H1 (cell line): ENCODE data around the gene SLCO6A1. TPM values are rescaled to one million over a fixed set of nuclear protein-coding genes. Genes with fewer than 3 reads are reported as not detected.

ENCODE experiments used
- CTCF ChIA-PET: fragments of 300-600 bp; sonication (Branson Sonifier 250); formaldehyde crosslinking; loops from one replicate; lab custom pipeline; 2021; ENCODE audit not compliant: partially characterized antibody; lab: Charles Lee
- POLR2A ChIA-PET: fragments of 300-600 bp; sonication (Branson Sonifier 250); formaldehyde crosslinking; loops from one replicate; lab custom pipeline; 2021; ENCODE audit warnings: inconsistent platforms; ENCODE audit not compliant: partially characterized antibody; lab: Charles Lee
- DNase-seq, 2 experiments: peaks; one replicate each; pipeline versions ENCODE4 v3.0.0 to v3.0.0-alpha.2; 2010 to 2022; ENCODE audit warnings: low spot score in 2 of 2, low read depth in 1 of 2, mixed read lengths in 1 of 2
- FAIRE-seq: peaks from 2 replicates; lab custom pipeline; 2011; peaks lifted over from hg19 to GRCh38; lab: Jason Lieb, UNC
- H2AFZ ChIP-seq: 2 replicates; pipeline ENCODE4 v1.8.1; 2012; ENCODE audit warnings: low read length, inconsistent platforms
- H2AK5ac ChIP-seq: 2 replicates; pipeline ENCODE4 v1.6.1; 2013; ENCODE audit warnings: low read depth, low read length
- H2BK120ac ChIP-seq: replicated peaks from 2 replicates; pipeline ENCODE3; 2013; ENCODE audit warnings: low read depth, low read length, inconsistent platforms
- H2BK12ac ChIP-seq: 2 replicates; pipeline ENCODE4 v1.6.1; 2013; ENCODE audit warnings: low read depth, low read length
- H2BK15ac ChIP-seq: 2 replicates; pipeline ENCODE4 v1.6.1; 2013; ENCODE audit warnings: low read length
- H2BK20ac ChIP-seq: 2 replicates; pipeline ENCODE4 v1.6.1; 2013; ENCODE audit warnings: low read length
- H2BK5ac ChIP-seq: 2 replicates; pipeline ENCODE4 v1.6.1; 2013; ENCODE audit warnings: low read depth, low read length
- H3K14ac ChIP-seq: 2 replicates; pipeline ENCODE4 v1.6.1; 2013; ENCODE audit warnings: inconsistent platforms; ENCODE audit not compliant: insufficient read length
- H3K18ac ChIP-seq: 2 replicates; pipeline ENCODE4 v1.6.1; 2013; ENCODE audit warnings: low read length; ENCODE audit errors: extremely low read depth
- H3K23ac ChIP-seq: 2 replicates; pipeline ENCODE4 v1.6.1; 2013; ENCODE audit warnings: inconsistent platforms; ENCODE audit not compliant: insufficient read length
- H3K23me2 ChIP-seq: 2 replicates; pipeline ENCODE4 v1.6.1; 2013; ENCODE audit warnings: low read depth, low read length
- H3K27ac ChIP-seq: 2 replicates; pipeline ENCODE4 v1.6.1; 2011; ENCODE audit warnings: low read depth, low read length, inconsistent platforms
- H3K27me3 ChIP-seq, 4 experiments: replicated peaks in 1 of 4; 1 replicate in 1 of 4; 2 replicates in 3 of 4; pipeline versions ENCODE4 v1.6.1 to v1.8.1; 2011 to 2013; ENCODE audit warnings: low read length in 3 of 4, mild to moderate bottlenecking in 3 of 4, inconsistent platforms in 2 of 4, mixed read lengths in 2 of 4, moderate library complexity in 1 of 4; ENCODE audit not compliant: control insufficient read depth in 3 of 4, insufficient read depth in 3 of 4; ENCODE audit errors: extremely low read depth in 1 of 4
- H3K36me3 ChIP-seq, 4 experiments: 2 replicates each; pipeline versions ENCODE4 v1.6.1 to v1.8.1; 2011 to 2013; ENCODE audit warnings: mild to moderate bottlenecking in 4 of 4, low read length in 3 of 4, moderate library complexity in 2 of 4, control low read depth in 1 of 4, inconsistent platforms in 1 of 4; ENCODE audit not compliant: insufficient read depth in 4 of 4, control insufficient read depth in 2 of 4
- H3K4ac ChIP-seq: replicated peaks from 2 replicates; pipeline ENCODE3; 2013; ENCODE audit warnings: low read length, low read depth, mixed read lengths, inconsistent platforms; ENCODE audit not compliant: insufficient read length
- H3K4me1 ChIP-seq, 4 experiments: replicated peaks in 1 of 4; 1 replicate in 1 of 4; 2 replicates in 3 of 4; pipeline versions ENCODE4 v1.6.1 to v1.8.1; 2011 to 2013; ENCODE audit warnings: low read length in 3 of 4, inconsistent platforms in 2 of 4, mixed read lengths in 1 of 4; ENCODE audit not compliant: insufficient read depth in 4 of 4, control insufficient read depth in 3 of 4
- H3K4me2 ChIP-seq, 2 experiments: 2 replicates each; pipeline versions ENCODE4 v1.6.1 to v1.8.1; 2011 to 2013; ENCODE audit warnings: low read depth in 2 of 2, low read length in 2 of 2, control low read depth in 1 of 2, inconsistent platforms in 1 of 2, mild to moderate bottlenecking in 1 of 2; ENCODE audit not compliant: insufficient read depth in 1 of 2
- H3K4me3 ChIP-seq, 4 experiments: fragments of 200-600, 300-600 bp in 1 of 4; sonication (generic), shearing (Covaris generic), sonication (Bioruptor Twin) in 1 of 4; 2 replicates each; pipeline versions ENCODE4 v1.5.1 to v1.8.1; 2011 to 2016; ENCODE audit warnings: low read length in 4 of 4, low read depth in 3 of 4, control low read depth in 2 of 4, inconsistent platforms in 2 of 4, mild to moderate bottlenecking in 2 of 4, mixed read lengths in 1 of 4, moderate library complexity in 1 of 4; ENCODE audit not compliant: insufficient read depth in 2 of 4; ENCODE audit errors: extremely low read depth in 1 of 4
- H3K56ac ChIP-seq: replicated peaks from 2 replicates; pipeline ENCODE3; 2013; ENCODE audit warnings: low read depth, mild to moderate bottlenecking, mixed read lengths, low read length, inconsistent platforms; ENCODE audit not compliant: insufficient read length
- H3K79me1 ChIP-seq: 2 replicates; pipeline ENCODE4 v1.6.1; 2013; ENCODE audit warnings: low read depth, low read length, control low read depth
- H3K79me2 ChIP-seq, 2 experiments: 2 replicates each; pipeline versions ENCODE4 v1.6.1 to v1.8.1; 2012 to 2013; ENCODE audit warnings: low read length in 2 of 2, mild to moderate bottlenecking in 2 of 2, inconsistent platforms in 1 of 2; ENCODE audit not compliant: insufficient read depth in 2 of 2, control insufficient read depth in 1 of 2
- H3K9ac ChIP-seq, 4 experiments: replicated peaks in 1 of 4; 1 replicate in 1 of 4; 2 replicates in 3 of 4; pipeline versions ENCODE4 v1.6.1 to v1.8.1; 2011 to 2013; ENCODE audit warnings: low read depth in 3 of 4, low read length in 3 of 4, control low read depth in 2 of 4, mild to moderate bottlenecking in 2 of 4, moderate library complexity in 2 of 4, inconsistent platforms in 1 of 4; ENCODE audit errors: extremely low read depth in 1 of 4
- H3K9me3 ChIP-seq, 2 experiments: 2 replicates each; pipeline versions ENCODE4 v1.6.1 to v1.8.1; 2012 to 2013; ENCODE audit warnings: mild to moderate bottlenecking in 2 of 2, moderate library complexity in 2 of 2, control low read depth in 1 of 2, inconsistent platforms in 1 of 2, low read depth in 1 of 2, low read length in 1 of 2, mixed read lengths in 1 of 2; ENCODE audit not compliant: insufficient read depth in 2 of 2
- H4K20me1 ChIP-seq, 2 experiments: replicated peaks in 1 of 2; 2 replicates each; pipeline versions ENCODE3 to v1.8.1; 2011 to 2013; ENCODE audit warnings: inconsistent platforms in 2 of 2, low read length in 2 of 2, mild to moderate bottlenecking in 1 of 2; ENCODE audit not compliant: insufficient read depth in 2 of 2, control insufficient read depth in 1 of 2
- H4K5ac ChIP-seq: 2 replicates; pipeline ENCODE4 v1.6.1; 2013; ENCODE audit warnings: low read length, low read depth, mixed read lengths, inconsistent platforms; ENCODE audit not compliant: insufficient read length
- H4K8ac ChIP-seq: 2 replicates; pipeline ENCODE4 v1.8.0; 2013; ENCODE audit warnings: mild to moderate bottlenecking, moderate library complexity, low read length, inconsistent platforms; ENCODE audit not compliant: insufficient read depth; ENCODE audit errors: extremely low read depth
- H4K91ac ChIP-seq: replicated peaks from 2 replicates; pipeline ENCODE3; 2013; ENCODE audit warnings: low read length, mixed read lengths, inconsistent platforms; ENCODE audit not compliant: insufficient read length
- BCL11A ChIP-seq, 2 experiments: IDR thresholded peaks; one replicate each; pipeline ENCODE4 v1.6.1; 2011; ENCODE audit warnings: low read depth in 2 of 2, low read length in 2 of 2, mild to moderate bottlenecking in 2 of 2
- CEBPB ChIP-seq: IDR thresholded peaks from 2 replicates; pipeline ENCODE4 v1.6.1; 2012; ENCODE audit warnings: low read depth, low read length
- CREB1 ChIP-seq: IDR thresholded peaks from 2 replicates; pipeline ENCODE4 v1.6.1; 2012; ENCODE audit warnings: inconsistent platforms
- EGR1 ChIP-seq: IDR thresholded peaks from 2 replicates; pipeline ENCODE4 v1.6.1; 2011; ENCODE audit warnings: low read depth, low read length, borderline replicate concordance
- EZH2 ChIP-seq: fragments of 200-600 bp; sonication (generic); IDR thresholded peaks from 2 replicates; pipeline ENCODE4 v1.7.1; 2012; ENCODE audit warnings: low read depth, mild to moderate bottlenecking, moderate library complexity, low read length, inconsistent platforms; ENCODE audit not compliant: severe bottlenecking
- GABPA ChIP-seq: IDR thresholded peaks from 2 replicates; pipeline ENCODE4 v1.6.1; 2011; ENCODE audit warnings: mild to moderate bottlenecking, low read length, moderate library complexity, borderline replicate concordance; ENCODE audit not compliant: insufficient read depth
- TAF7 ChIP-seq: optimal IDR thresholded peaks from 2 replicates; pipeline ENCODE3; 2011; ENCODE audit warnings: low read depth, mild to moderate bottlenecking, inconsistent platforms, low read length, moderate library complexity, borderline replicate concordance
- WGBS, 2 experiments: shearing (Covaris generic) in 1 of 2; methylation state at CpG; one replicate each; pipeline versions ENCODE4 v1.1.6 to v1.1.7; 2013 to 2015; ENCODE audit warnings: low lambda C conversion rate in 2 of 2, mixed read lengths in 2 of 2, inconsistent platforms in 1 of 2, low coverage in 1 of 2, missing lambda C conversion rate in 1 of 2; ENCODE audit not compliant: insufficient replicate concordance in 2 of 2, insufficient coverage in 1 of 2, insufficient read length in 1 of 2; ENCODE audit errors: extremely low coverage in 1 of 2, missing lambda C conversion rate in 1 of 2; 5-methylcytosine and 5-hydroxymethylcytosine counted together
- polyA plus RNA-seq, 7 experiments: library from polyadenylated mRNA; depleted of rRNA in 3 of 7; stranded (reverse) in 5 of 7; unstranded in 2 of 7; fragments of >200 nt in 5 of 7; fragments of 200-250 nt in 2 of 7; gene quantifications; 1 replicate in 5 of 7; 2 replicates in 1 of 7; 4 replicates in 1 of 7; pipeline versions ENCODE4 v1.2.1 to v1.2.3, GENCODE V29; 2011 to 2013; ENCODE audit warnings: missing spikeins in 2 of 7, mixed read lengths in 2 of 7
- total RNA-seq: library from RNA; stranded (reverse); fragmentation: NEBNext Ultra II Directional; extraction: Animal tissue kit (Norgen Biotek cat#: 25700); gene quantifications from 2 replicates; pipeline ENCODE4 v1.2.1, GENCODE V29; 2021

SLCO6A1 gene
- total and polyA plus RNA-seq, 2 of the 8 experiments (the other 6 are each of a cell fraction or from before 2014, with no cell fraction given) = 0.06 to 0.56 TPM

DNA sequence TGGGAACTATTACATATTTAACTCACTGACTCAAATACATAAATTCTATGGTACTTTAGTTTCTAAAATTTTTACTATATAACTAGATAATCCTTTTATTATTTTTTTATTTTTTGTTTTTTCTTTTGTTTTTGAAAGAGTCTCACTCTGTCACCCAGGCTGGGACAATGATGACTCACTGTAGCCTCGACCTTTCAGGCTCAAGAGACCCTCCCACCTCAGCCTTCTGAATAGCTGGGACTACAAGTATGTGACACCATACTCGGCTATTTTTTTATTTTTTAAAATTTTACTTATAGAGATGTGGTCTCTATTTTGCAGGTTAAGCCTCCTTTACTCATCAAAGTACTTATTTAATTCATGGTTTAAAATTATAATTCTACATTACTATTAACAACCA lies 110.6 kb downstream of the SLCO6A1 start:
- H2BK120ac ChIP-seq = no peak overlapping the region
- H4K91ac ChIP-seq = no peak overlapping the region
- no peak overlapping the region for H3K27ac ChIP-seq
- H4K5ac ChIP-seq = no peak overlapping the region
- no peak overlapping the region for H3K9ac ChIP-seq
- H3K23me2 ChIP-seq = no peaks in the 10 kb centered on the region
- no peak for DNase-seq
- no peak overlapping the region for H4K8ac ChIP-seq
- H3K79me1 ChIP-seq = no peaks in the 10 kb centered on the region
- whole genome bisulfite sequencing, 2 experiments = 86% methylated on average over 2 of the region's 2 CpGs; no CpG with 5 or more reads in 1 of the 2 experiments
- H3K14ac ChIP-seq = no peak overlapping the region
- TF ChIP-seq CEBPB (no peak), TAF7 (no peak), EGR1 (no peak), BCL11A (IDR thresholded peaks at IDR 0.05; ENCODE audit: low read depth in 2 of 2, low read length in 2 of 2) (no peak), CREB1 (no peak), GABPA (no peak), EZH2 (no peak)
- TF ChIP-seq, all 59 proteins: peak for 0
- Histone ChIP-seq H3K4ac (no peak overlapping the region), H3K9me3 (no peaks in the 10 kb centered on the region), H3K4me2 (no peak overlapping the region), H3K23ac (no peak overlapping the region), H3K4me3 (no peak overlapping the region), H3K27me3 (no peaks in the 10 kb centered on the region), H2BK12ac (no peak overlapping the region), H2BK5ac (no peak overlapping the region), H2AK5ac (no peak overlapping the region), H3K18ac (no peak overlapping the region), H3K56ac (no peak overlapping the region), H3K4me1 (no peaks in the 10 kb centered on the region), H3K36me3 (no peaks in the 10 kb centered on the region), H3K79me2 (no peaks in the 10 kb centered on the region), H4K20me1 (no peaks in the 10 kb centered on the region), H2BK15ac (no peak overlapping the region), H2AFZ (no peak overlapping the region), H2BK20ac (no peak overlapping the region)
- FAIRE-seq = no peak
- POLR2A ChIA-PET = no interaction called here
- CTCF ChIA-PET = no interaction called here
